CD1c-positive myeloid dendritic cell (primary cell): ENCODE data around the gene PRAC2.
A peak's percentile ranks its signal among the peaks of the same experiment; 100 is the strongest.

Experiments used
- DNase-seq: peaks from one replicate; pipeline ENCODE4 v3.0.0-alpha.2; 2016; ENCODE audit errors: extremely low spot score

The PRAC2 gene

DNA sequence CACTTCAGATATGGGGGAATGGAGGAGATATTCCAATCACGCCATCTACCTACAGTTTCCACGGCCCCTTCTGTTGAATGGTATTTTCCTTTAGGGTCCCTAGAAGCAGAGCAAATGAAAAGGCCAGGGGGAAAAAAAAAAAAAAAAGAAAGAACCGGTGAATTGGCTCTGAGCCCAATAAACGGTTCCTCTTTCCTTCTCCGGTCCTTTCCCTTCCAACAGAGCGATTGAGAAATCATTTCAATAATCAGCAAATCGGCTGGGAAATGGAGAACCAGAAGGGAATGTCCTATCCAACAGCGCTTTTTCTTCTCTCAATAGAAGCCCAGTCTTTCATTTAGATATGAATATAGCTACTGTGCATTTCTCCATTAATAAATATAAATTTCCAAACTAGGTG lies 32.4 kb downstream of the PRAC2 start:
- DNase-seq: peak; percentile 61

DNA sequence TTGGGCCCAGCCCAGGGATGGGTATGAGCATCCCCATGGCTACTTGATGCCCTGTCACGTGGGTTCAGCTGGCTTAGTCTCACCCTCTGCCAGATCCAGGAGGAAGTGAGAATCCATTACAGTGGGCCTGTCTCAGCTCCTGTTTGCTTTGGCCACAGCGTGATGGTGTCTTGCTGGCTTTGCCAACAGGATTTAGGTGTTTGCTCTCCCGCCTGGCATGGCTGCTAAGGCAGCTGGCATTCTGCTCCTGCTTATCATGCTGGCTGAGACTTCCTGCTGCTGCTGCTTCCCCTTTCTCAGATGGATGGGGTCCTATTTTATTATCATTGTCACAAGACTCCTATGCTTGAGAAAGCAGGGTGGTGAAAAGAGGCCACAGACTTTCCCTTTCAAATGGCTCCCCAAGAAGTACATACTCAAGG lies 33.9 kb downstream of the PRAC2 start:
- DNase-seq: peak; percentile 39

GRCh38 chr17:48757524-48757961 lies 34.6 kb downstream of the PRAC2 start:
- no peak for DNase-seq

GRCh38 chr17:48759288-48759687 lies 36.3 kb downstream of the PRAC2 start:
- DNase-seq: no peak

DNA sequence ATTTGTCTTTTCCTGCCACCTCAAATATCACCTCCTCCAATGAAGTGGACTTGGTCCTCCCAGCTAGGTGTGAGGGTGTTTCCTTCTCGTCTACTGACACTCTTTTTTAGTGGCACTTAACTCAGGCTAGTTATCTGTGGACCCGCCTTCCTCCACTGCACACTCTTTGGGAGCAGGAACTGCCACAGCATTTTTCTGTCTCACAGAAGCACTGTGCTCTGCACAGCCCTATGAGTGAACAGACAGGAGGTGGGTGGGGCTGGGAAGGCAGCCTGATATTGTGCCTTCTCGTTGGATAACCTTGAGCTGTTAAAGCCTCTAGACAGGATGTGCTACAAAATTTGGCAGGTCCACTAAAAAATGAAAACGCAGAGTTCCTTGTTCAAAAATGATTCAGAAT lies 37.4 kb downstream of the PRAC2 start:
- no peak for DNase-seq

DNA sequence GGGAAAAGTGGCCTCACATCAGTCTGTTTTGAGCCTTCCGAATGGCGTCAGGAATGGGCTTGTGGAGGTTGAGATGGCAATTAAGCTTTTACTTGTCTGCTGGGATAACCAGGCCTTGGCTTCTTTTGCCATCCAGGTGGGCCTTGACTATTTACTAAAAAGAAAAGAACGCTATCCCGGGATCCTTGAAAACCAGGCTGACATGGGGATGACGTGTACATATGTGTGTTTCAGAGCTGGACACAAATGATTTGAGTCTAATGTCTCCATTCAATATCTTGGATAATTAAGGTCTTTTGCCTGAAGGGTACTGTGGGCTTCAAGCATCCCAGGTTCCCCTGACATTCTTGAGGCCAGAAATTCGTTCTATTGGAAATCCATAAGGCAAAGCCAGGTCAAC lies 38.1 kb downstream of the PRAC2 start:
- DNase-seq: no peak

DNA sequence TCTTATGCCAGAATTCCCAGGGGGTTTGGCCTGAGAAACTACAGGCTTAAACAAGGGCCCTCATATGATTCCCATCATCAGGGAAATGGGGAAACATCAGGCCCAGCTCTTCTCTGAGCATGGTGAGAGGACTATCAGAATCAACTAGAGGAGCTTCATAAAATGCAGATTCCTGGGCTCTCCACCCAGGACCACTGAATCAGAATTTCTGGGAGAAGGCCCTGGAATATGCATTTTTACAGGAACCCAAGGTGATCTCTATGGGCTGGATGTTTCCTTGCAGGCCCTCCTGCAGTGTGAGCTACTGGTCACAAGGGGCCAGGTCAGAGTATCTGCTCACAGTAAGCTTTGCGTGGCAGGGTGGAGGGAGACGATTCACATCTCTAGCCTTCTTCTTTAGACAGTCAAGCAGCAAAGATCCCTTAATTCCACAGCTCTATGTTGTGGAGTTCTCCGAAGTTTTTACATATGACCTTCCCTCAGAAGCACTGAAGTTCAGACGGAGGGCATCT lies 44.3 kb downstream of the PRAC2 start:
- DNase-seq: no peak

DNA sequence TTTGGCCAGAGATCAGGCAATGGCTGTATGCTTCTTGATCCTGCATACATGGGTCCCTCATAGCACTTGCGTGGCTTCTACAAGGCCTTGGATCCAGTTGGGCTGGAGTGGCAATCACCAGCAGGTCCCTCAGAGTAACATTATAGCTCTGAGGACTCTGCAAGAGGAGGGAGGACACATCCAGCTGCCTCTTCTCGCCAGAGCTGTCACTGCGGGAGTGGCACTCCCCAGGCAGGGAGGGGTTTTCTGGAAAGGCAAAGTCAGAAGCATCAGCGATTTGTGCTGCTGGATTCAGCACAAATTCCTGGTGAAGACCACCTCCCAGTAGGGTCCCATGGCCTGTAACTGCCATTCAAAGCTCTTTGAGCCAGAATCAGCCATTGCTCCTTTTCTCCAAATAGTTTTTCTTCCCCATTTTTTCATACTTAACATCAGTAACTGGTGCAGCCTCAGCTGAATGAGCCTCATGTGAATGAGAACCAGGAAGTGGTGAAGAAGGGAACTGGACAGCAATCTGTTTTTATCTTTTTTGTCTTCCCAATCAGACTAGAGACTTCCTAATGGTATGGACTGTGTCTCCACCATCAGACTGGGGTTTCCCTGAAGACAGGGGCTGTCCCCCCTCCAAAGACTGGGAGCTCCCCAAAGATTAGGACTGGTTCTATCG lies 46.2 kb downstream of the PRAC2 start:
- no peak for DNase-seq

GRCh38 chr17:48770954-48771353 lies 48.0 kb downstream of the PRAC2 start:
- DNase-seq: no peak

DNA sequence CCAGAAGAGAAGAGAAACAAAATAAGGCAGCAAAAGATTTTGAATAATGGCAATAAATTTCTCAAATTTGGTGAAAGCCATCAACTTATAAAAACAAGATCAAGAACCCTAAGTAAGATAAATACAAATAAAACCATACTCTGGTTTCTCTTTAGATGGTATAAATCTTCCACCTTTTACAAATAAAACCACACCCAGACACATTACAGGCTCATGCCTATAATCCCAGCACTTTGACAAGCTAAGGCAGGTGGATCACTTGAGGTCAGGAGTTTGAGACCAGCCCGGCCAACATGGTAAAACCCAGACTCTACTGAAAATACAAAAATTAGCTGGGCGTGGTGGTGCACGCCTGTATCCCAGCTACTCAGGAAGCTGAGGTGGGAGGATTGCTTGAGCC lies 50.3 kb downstream of the PRAC2 start:
- no peak for DNase-seq
